ENCODE data around the gene UNC119B. TPM values are rescaled to one million over a fixed set of nuclear protein-coding genes. Genes with fewer than 3 reads are reported as not detected.

Gene UNC119B
- total RNA-seq, 1 experiment from 2014 or later, result 51.5 TPM

DNA sequence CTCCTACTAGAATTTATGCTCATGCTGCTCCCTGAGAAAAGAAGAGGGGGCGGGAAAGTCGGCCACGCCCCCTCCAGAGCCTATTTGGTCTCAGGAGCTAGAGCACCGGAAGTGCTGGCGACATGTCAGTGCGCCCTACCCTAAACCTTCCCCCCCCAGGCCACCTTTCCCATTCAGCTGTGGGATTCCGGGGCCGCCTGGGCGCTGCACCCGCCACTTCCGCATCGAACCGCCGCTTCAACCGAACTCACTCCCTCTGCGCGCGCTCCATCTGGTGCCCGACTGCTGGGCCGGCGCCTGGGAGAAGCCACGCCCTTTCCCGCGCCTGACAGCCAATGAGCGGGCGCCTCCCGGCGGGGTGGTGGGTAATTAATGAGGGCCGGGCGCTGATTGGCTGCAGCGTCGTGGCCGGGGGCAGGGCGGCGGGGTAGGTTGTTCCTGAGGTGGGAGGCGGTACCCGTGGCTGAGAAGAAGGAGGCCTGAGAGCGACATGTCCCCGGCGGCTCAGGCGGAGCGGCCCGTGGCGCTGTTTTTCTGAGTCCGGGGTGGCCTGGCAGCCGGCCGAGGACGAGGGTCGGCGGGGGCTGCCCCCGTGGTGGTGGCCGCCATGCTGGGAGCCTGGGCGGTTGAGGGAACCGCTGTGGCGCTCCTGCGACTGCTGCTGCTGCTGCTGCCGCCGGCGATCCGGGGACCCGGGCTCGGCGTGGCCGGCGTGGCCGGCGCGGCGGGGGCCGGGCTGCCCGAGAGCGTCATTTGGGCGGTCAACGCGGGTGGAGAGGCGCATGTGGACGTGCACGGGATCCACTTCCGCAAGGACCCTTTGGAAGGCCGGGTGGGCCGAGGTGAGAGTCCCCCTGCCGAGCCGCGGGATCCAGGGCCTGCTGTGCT is 23.3 kb upstream of the UNC119B start, which contains the start of gene MLEC:
MLEC (plus strand) TSS at position 460 of the 888 bp plus-strand sequence; CDS start at position 608, 148 bp downstream.
- peak within 1 kb of the TSS; percentile 79 for H3K14ac ChIP-seq (ENCODE audit: insufficient read depth, low read length)
- H2AFZ ChIP-seq (ENCODE audit: low read length), result peak within 1 kb of the TSS; percentile 23
- peaks cover 0 to 4% (median 0%) of the 10 kb centered on the region in 3 experiments; a peak in 1 of 7 replicates for H3K36me3 Mint-ChIP-seq (ENCODE audit: insufficient read depth in 1 of 3, low read depth in 3 of 3)
- TF ChIP-seq CTCF (conservative IDR thresholded peaks at IDR 0.05), result peak; percentile 16; the same call in 1 of the 3 replicates
- peak; percentile 99 for DNase-seq
- H2BK120ac ChIP-seq (ENCODE audit: low read depth, low read length, poor library complexity, severe bottlenecking), result no peak within 1 kb of the TSS
- no peaks in the 10 kb centered on the region; the same call in 1 of the 2 replicates for H3K27me3 Mint-ChIP-seq (ENCODE audit: low read depth)
- H4K20me1 ChIP-seq (ENCODE audit: control insufficient read depth, insufficient read depth, insufficient read length), result no peaks in the 10 kb centered on the region
- H4K5ac ChIP-seq (ENCODE audit: insufficient read length, low read depth, low read length), result no peak within 1 kb of the TSS
- peak within 1 kb of the TSS; percentile 96 to 99 (median 97) for H3K27ac Mint-ChIP-seq
- no peaks in the 10 kb centered on the region for H3K79me1 ChIP-seq (ENCODE audit: insufficient read depth, low read depth, low read length, poor library complexity, severe bottlenecking)
- no peaks in the 10 kb centered on the region for H3K9me3 ChIP-seq (ENCODE audit: control insufficient read depth, low read depth, low read length)
- H3K9me3 Mint-ChIP-seq, result no peaks in the 10 kb centered on the region
- H2AK5ac ChIP-seq (ENCODE audit: insufficient read length, low read length), result no peak within 1 kb of the TSS
- no peak within 1 kb of the TSS for H3K56ac ChIP-seq (ENCODE audit: insufficient read length, low read depth, low read length)
- no peak within 1 kb of the TSS for H4K8ac ChIP-seq (replicated peaks; ENCODE audit: insufficient read length, low read depth, low read length)
- H3K4me3 Mint-ChIP-seq, result peak within 1 kb of the TSS; percentile 89 to 96
- peaks cover 34% of the 10 kb centered on the region for H3K79me2 ChIP-seq (ENCODE audit: insufficient read depth, low read length)
- no peak within 1 kb of the TSS for H3T11ph ChIP-seq (ENCODE audit: low read length)
- no peak within 1 kb of the TSS for H2BK12ac ChIP-seq (ENCODE audit: insufficient read length, low read depth, low read length)
- H3K4me1 Mint-ChIP-seq, result peaks cover 32 to 38% of the 10 kb centered on the region in 2 experiments
- no peak within 1 kb of the TSS for H2BK5ac ChIP-seq (ENCODE audit: insufficient read length, low read length)
- peaks cover 5% of the 10 kb centered on the region; the same call in 1 of the 2 replicates for H3K4me1 ChIP-seq (ENCODE audit: insufficient read depth, low read length)
- H4K91ac ChIP-seq (ENCODE audit: insufficient read length, low read depth, low read length), result no peak within 1 kb of the TSS
- no peak within 1 kb of the TSS for H3K23ac ChIP-seq (ENCODE audit: insufficient read length, low read depth, low read length)
- WGBS (ENCODE audit: extremely low coverage, insufficient read length, low lambda C conversion rate), result no CpG with 5 or more reads among the region's 84 CpGs
- peak within 1 kb of the TSS; percentile 82 for H3K9ac ChIP-seq (ENCODE audit: extremely low read depth, insufficient read length, low read length)
- H3K4me2 ChIP-seq (ENCODE audit: insufficient read depth, insufficient read length, low read length), result peak within 1 kb of the TSS; percentile 97
- no peaks in the 10 kb centered on the region for H3K27me3 ChIP-seq (ENCODE audit: insufficient read depth, low read length)
- H3K4ac ChIP-seq (ENCODE audit: low read depth, low read length), result no peak within 1 kb of the TSS
- peaks cover 14% of the 10 kb centered on the region for H3K23me2 ChIP-seq (ENCODE audit: insufficient read length, low read depth, low read length, poor library complexity, severe bottlenecking)
- peak within 1 kb of the TSS; percentile 68 for H3K18ac ChIP-seq (ENCODE audit: insufficient read length, low read depth, low read length)
- H3K27ac ChIP-seq (ENCODE audit: insufficient read length, low read depth, low read length), result peak within 1 kb of the TSS; percentile 14
- no peak within 1 kb of the TSS for H2BK15ac ChIP-seq (ENCODE audit: low read depth, low read length)
- no peak within 1 kb of the TSS for H2BK20ac ChIP-seq (ENCODE audit: low read depth, low read length, poor library complexity, severe bottlenecking)
